HepG2 (cell line): ENCODE measurements around the gene SSBP2. TPM values are rescaled to one million over a fixed set of nuclear protein-coding genes. Genes with fewer than 3 reads are reported as not detected.
A peak's percentile ranks its signal among the peaks of the same experiment; 100 is the strongest.

ENCODE experiments used
- CENPX ChIP-seq: sonication (generic); formaldehyde crosslinking; IDR thresholded peaks from 2 replicates; pipeline ENCODE4 v1.9.0; 2021; ENCODE audit warnings: mild to moderate bottlenecking, missing genetic modification reagents, moderate library complexity
- FOXP4 ChIP-seq: sonication (generic); formaldehyde crosslinking; IDR thresholded peaks from 2 replicates; pipeline ENCODE4 v1.4.0; 2020; ENCODE audit warnings: missing genetic modification reagents
- HNF4A ChIP-seq: sonication (generic); formaldehyde crosslinking; IDR thresholded peaks from 2 replicates; pipeline ENCODE4 v1.4.0; 2020; ENCODE audit warnings: missing genetic modification reagents
- HNF4G ChIP-seq, 2 experiments: sonication (generic) in 1 of 2; formaldehyde crosslinking in 1 of 2; IDR thresholded peaks; 2 replicates each; pipeline versions ENCODE4 v1.4.0 to v1.6.1; 2011 to 2020; ENCODE audit warnings: borderline replicate concordance in 2 of 2, low read depth in 2 of 2, mild to moderate bottlenecking in 2 of 2, low read length in 1 of 2, missing genetic modification reagents in 1 of 2, moderate library complexity in 1 of 2
- MLX ChIP-seq: IDR thresholded peaks from 2 replicates; pipeline ENCODE4 v1.6.1; 2016
- NFE2L2 ChIP-seq: fragments of 150-350 bp; IDR thresholded peaks from 2 replicates; pipeline ENCODE4 v1.6.1; 2014; ENCODE audit warnings: low read length
- NR2C2 ChIP-seq: sonication (generic); formaldehyde crosslinking; IDR thresholded peaks from 2 replicates; pipeline ENCODE4 v1.4.0; 2020; ENCODE audit warnings: missing genetic modification reagents, mild to moderate bottlenecking, moderate library complexity, borderline replicate concordance
- RFX1 ChIP-seq: fragments of 450-650 bp; IDR thresholded peaks from 2 replicates; pipeline ENCODE4 v1.6.1; 2017
- SATB2 ChIP-seq: sonication (generic); formaldehyde crosslinking; IDR thresholded peaks from 2 replicates; pipeline ENCODE4 v1.5.0; 2020; ENCODE audit warnings: missing genetic modification reagents
- SCMH1 ChIP-seq: sonication (generic); formaldehyde crosslinking; IDR thresholded peaks from 2 replicates; pipeline ENCODE4 v1.9.0; 2021; ENCODE audit warnings: missing genetic modification reagents, mild to moderate bottlenecking, borderline replicate concordance
- SIN3B ChIP-seq: fragments of 150-350 bp; IDR thresholded peaks from 2 replicates; pipeline ENCODE4 v1.6.1; 2014; ENCODE audit warnings: low read length
- SMAD3 ChIP-seq: sonication (generic); formaldehyde crosslinking; IDR thresholded peaks from 2 replicates; pipeline ENCODE4 v1.4.0; 2020; ENCODE audit warnings: missing genetic modification reagents
- TOE1 ChIP-seq: sonication (generic); formaldehyde crosslinking; IDR thresholded peaks from 2 replicates; pipeline ENCODE4 v1.4.0; 2020; ENCODE audit warnings: mild to moderate bottlenecking, missing genetic modification reagents
- UBTF ChIP-seq: sonication (generic); formaldehyde crosslinking; IDR thresholded peaks from 2 replicates; pipeline ENCODE4 v1.4.0; 2020; ENCODE audit warnings: mild to moderate bottlenecking, missing genetic modification reagents
- ZFYVE20 ChIP-seq: sonication (generic); formaldehyde crosslinking; IDR thresholded peaks from 2 replicates; pipeline ENCODE4 v1.8.0; 2023; ENCODE audit warnings: low read depth, mild to moderate bottlenecking, moderate library complexity, missing genetic modification reagents, borderline replicate concordance
- ZNF142 ChIP-seq: sonication (generic); formaldehyde crosslinking; IDR thresholded peaks from 2 replicates; pipeline ENCODE4 v1.4.0; 2020; ENCODE audit warnings: missing genetic modification reagents
- ZNF143 ChIP-seq: sonication (generic); formaldehyde crosslinking; IDR thresholded peaks from 2 replicates; pipeline ENCODE4 v1.4.0; 2020; ENCODE audit warnings: missing genetic modification reagents
- ZNF337 ChIP-seq: sonication (generic); formaldehyde crosslinking; IDR thresholded peaks from 2 replicates; pipeline ENCODE4 v1.5.1; 2020; ENCODE audit warnings: missing genetic modification reagents, low read depth, mild to moderate bottlenecking, borderline replicate concordance
- ZNF446 ChIP-seq: sonication (generic); formaldehyde crosslinking; IDR thresholded peaks from 2 replicates; pipeline ENCODE4 v1.5.0; 2020; ENCODE audit warnings: mild to moderate bottlenecking, missing genetic modification reagents
- ZNF772 ChIP-seq: sonication (generic); formaldehyde crosslinking; IDR thresholded peaks from 2 replicates; pipeline ENCODE4 v1.5.0; 2020; ENCODE audit warnings: mild to moderate bottlenecking, missing genetic modification reagents
- ZNF841 ChIP-seq: sonication (generic); formaldehyde crosslinking; IDR thresholded peaks from 2 replicates; pipeline ENCODE4 v1.8.1; 2023; ENCODE audit warnings: missing genetic modification reagents, borderline replicate concordance
- polyA plus RNA-seq, 8 experiments: library from polyadenylated mRNA; depleted of rRNA in 3 of 8; stranded (reverse) in 7 of 8; unstranded in 1 of 8; fragments of >200 nt; fragmentation: Illumina TruSeq in 4 of 8; extraction: Trizol in 4 of 8; gene quantifications; 2 replicates each; pipeline versions ENCODE4 v1.2.1 to v1.2.3, GENCODE V29; 2011 to 2016; ENCODE audit warnings: low read depth in 4 of 8, missing spikeins in 1 of 8, mixed read lengths in 1 of 8; ENCODE audit not compliant: insufficient read depth in 1 of 8
- total RNA-seq, 5 experiments: library from RNA; depleted of rRNA; stranded (reverse); fragments of >200 nt; fragmentation: Illumina TruSeq; extraction: Trizol; gene quantifications; 2 replicates each; pipeline ENCODE4 v1.2.3, GENCODE V29; 2016; ENCODE audit warnings: low read depth in 1 of 5

Gene SSBP2
- total and polyA plus RNA-seq, 2 of the 13 experiments (the other 11 are each of a cell fraction or from before 2014, with no cell fraction given) = 0.16 TPM; not detected in 1

- no peak for TF ChIP-seq ZNF142 (CRISPR knock-in tag)
- TF ChIP-seq SCMH1 (CRISPR knock-in tag) = no peak
- TF ChIP-seq ZFYVE20 (CRISPR knock-in tag) = no peak
- no peak for TF ChIP-seq ZNF772 (CRISPR knock-in tag)
- no peak for TF ChIP-seq ZNF446 (CRISPR knock-in tag)
- no peak for TF ChIP-seq HNF4G (IDR thresholded peaks at IDR 0.05; ENCODE audit: borderline replicate concordance, low read depth, low read length)
- no peak for TF ChIP-seq HNF4G (CRISPR knock-in tag; IDR thresholded peaks at IDR 0.05; ENCODE audit: borderline replicate concordance, low read depth)
- no peak for TF ChIP-seq SATB2 (CRISPR knock-in tag)
- TF ChIP-seq NFE2L2 = no peak
- TF ChIP-seq RFX1 = no peak
- TF ChIP-seq UBTF (CRISPR knock-in tag) = no peak
- TF ChIP-seq SIN3B = no peak
- no peak for TF ChIP-seq HNF4A (CRISPR knock-in tag)
- TF ChIP-seq ZNF143 = no peak
- TF ChIP-seq SMAD3 (CRISPR knock-in tag) = no peak
- TF ChIP-seq NR2C2 (CRISPR knock-in tag) = no peak
- no peak for TF ChIP-seq MLX
- TF ChIP-seq ZNF841 (CRISPR knock-in tag) = no peak
- peak; percentile 51; the same call in 1 of the 2 replicates for TF ChIP-seq FOXP4
- no peak for TF ChIP-seq CENPX (CRISPR knock-in tag)
- no peak for TF ChIP-seq TOE1
- no peak for TF ChIP-seq ZNF337 (CRISPR knock-in tag)
These were observed 300.0 kb downstream of the SSBP2 start (continued) for GRCh38 chr5:81450940-81451339.
